H1 (cell line): ENCODE results near the gene SEC11A. TPM values are rescaled to one million over a fixed set of nuclear protein-coding genes. Genes with fewer than 3 reads are reported as not detected.

Source experiments
- CTCF ChIA-PET: fragments of 300-600 bp; sonication (Branson Sonifier 250); formaldehyde crosslinking; loops from one replicate; lab custom pipeline; 2021; ENCODE audit not compliant: partially characterized antibody; lab: Charles Lee
- POLR2A ChIA-PET: fragments of 300-600 bp; sonication (Branson Sonifier 250); formaldehyde crosslinking; loops from one replicate; lab custom pipeline; 2021; ENCODE audit warnings: inconsistent platforms; ENCODE audit not compliant: partially characterized antibody; lab: Charles Lee
- DNase-seq, 2 experiments: peaks; one replicate each; pipeline versions ENCODE4 v3.0.0 to v3.0.0-alpha.2; 2010 to 2022; ENCODE audit warnings: low spot score in 2 of 2, low read depth in 1 of 2, mixed read lengths in 1 of 2
- FAIRE-seq: peaks from 2 replicates; lab custom pipeline; 2011; peaks lifted over from hg19 to GRCh38; lab: Jason Lieb, UNC
- H2AFZ ChIP-seq: 2 replicates; pipeline ENCODE4 v1.8.1; 2012; ENCODE audit warnings: low read length, inconsistent platforms
- H2AK5ac ChIP-seq: 2 replicates; pipeline ENCODE4 v1.6.1; 2013; ENCODE audit warnings: low read depth, low read length
- H2BK120ac ChIP-seq: replicated peaks from 2 replicates; pipeline ENCODE3; 2013; ENCODE audit warnings: low read depth, low read length, inconsistent platforms
- H2BK12ac ChIP-seq: 2 replicates; pipeline ENCODE4 v1.6.1; 2013; ENCODE audit warnings: low read depth, low read length
- H2BK15ac ChIP-seq: 2 replicates; pipeline ENCODE4 v1.6.1; 2013; ENCODE audit warnings: low read length
- H2BK20ac ChIP-seq: 2 replicates; pipeline ENCODE4 v1.6.1; 2013; ENCODE audit warnings: low read length
- H2BK5ac ChIP-seq: 2 replicates; pipeline ENCODE4 v1.6.1; 2013; ENCODE audit warnings: low read depth, low read length
- H3K14ac ChIP-seq: 2 replicates; pipeline ENCODE4 v1.6.1; 2013; ENCODE audit warnings: inconsistent platforms; ENCODE audit not compliant: insufficient read length
- H3K18ac ChIP-seq: 2 replicates; pipeline ENCODE4 v1.6.1; 2013; ENCODE audit warnings: low read length; ENCODE audit errors: extremely low read depth
- H3K23ac ChIP-seq: 2 replicates; pipeline ENCODE4 v1.6.1; 2013; ENCODE audit warnings: inconsistent platforms; ENCODE audit not compliant: insufficient read length
- H3K23me2 ChIP-seq: 2 replicates; pipeline ENCODE4 v1.6.1; 2013; ENCODE audit warnings: low read depth, low read length
- H3K27ac ChIP-seq: 2 replicates; pipeline ENCODE4 v1.6.1; 2011; ENCODE audit warnings: low read depth, low read length, inconsistent platforms
- H3K27me3 ChIP-seq, 4 experiments: replicated peaks in 1 of 4; 1 replicate in 1 of 4; 2 replicates in 3 of 4; pipeline versions ENCODE4 v1.6.1 to v1.8.1; 2011 to 2013; ENCODE audit warnings: low read length in 3 of 4, mild to moderate bottlenecking in 3 of 4, inconsistent platforms in 2 of 4, mixed read lengths in 2 of 4, moderate library complexity in 1 of 4; ENCODE audit not compliant: control insufficient read depth in 3 of 4, insufficient read depth in 3 of 4; ENCODE audit errors: extremely low read depth in 1 of 4
- H3K36me3 ChIP-seq, 4 experiments: 2 replicates each; pipeline versions ENCODE4 v1.6.1 to v1.8.1; 2011 to 2013; ENCODE audit warnings: mild to moderate bottlenecking in 4 of 4, low read length in 3 of 4, moderate library complexity in 2 of 4, control low read depth in 1 of 4, inconsistent platforms in 1 of 4; ENCODE audit not compliant: insufficient read depth in 4 of 4, control insufficient read depth in 2 of 4
- H3K4ac ChIP-seq: replicated peaks from 2 replicates; pipeline ENCODE3; 2013; ENCODE audit warnings: low read length, low read depth, mixed read lengths, inconsistent platforms; ENCODE audit not compliant: insufficient read length
- H3K4me1 ChIP-seq, 4 experiments: replicated peaks in 1 of 4; 1 replicate in 1 of 4; 2 replicates in 3 of 4; pipeline versions ENCODE4 v1.6.1 to v1.8.1; 2011 to 2013; ENCODE audit warnings: low read length in 3 of 4, inconsistent platforms in 2 of 4, mixed read lengths in 1 of 4; ENCODE audit not compliant: insufficient read depth in 4 of 4, control insufficient read depth in 3 of 4
- H3K4me2 ChIP-seq, 2 experiments: 2 replicates each; pipeline versions ENCODE4 v1.6.1 to v1.8.1; 2011 to 2013; ENCODE audit warnings: low read depth in 2 of 2, low read length in 2 of 2, control low read depth in 1 of 2, inconsistent platforms in 1 of 2, mild to moderate bottlenecking in 1 of 2; ENCODE audit not compliant: insufficient read depth in 1 of 2
- H3K4me3 ChIP-seq, 4 experiments: fragments of 200-600, 300-600 bp in 1 of 4; sonication (generic), shearing (Covaris generic), sonication (Bioruptor Twin) in 1 of 4; 2 replicates each; pipeline versions ENCODE4 v1.5.1 to v1.8.1; 2011 to 2016; ENCODE audit warnings: low read length in 4 of 4, low read depth in 3 of 4, control low read depth in 2 of 4, inconsistent platforms in 2 of 4, mild to moderate bottlenecking in 2 of 4, mixed read lengths in 1 of 4, moderate library complexity in 1 of 4; ENCODE audit not compliant: insufficient read depth in 2 of 4; ENCODE audit errors: extremely low read depth in 1 of 4
- H3K56ac ChIP-seq: replicated peaks from 2 replicates; pipeline ENCODE3; 2013; ENCODE audit warnings: low read depth, mild to moderate bottlenecking, mixed read lengths, low read length, inconsistent platforms; ENCODE audit not compliant: insufficient read length
- H3K79me1 ChIP-seq: 2 replicates; pipeline ENCODE4 v1.6.1; 2013; ENCODE audit warnings: low read depth, low read length, control low read depth
- H3K79me2 ChIP-seq, 2 experiments: 2 replicates each; pipeline versions ENCODE4 v1.6.1 to v1.8.1; 2012 to 2013; ENCODE audit warnings: low read length in 2 of 2, mild to moderate bottlenecking in 2 of 2, inconsistent platforms in 1 of 2; ENCODE audit not compliant: insufficient read depth in 2 of 2, control insufficient read depth in 1 of 2
- H3K9ac ChIP-seq, 4 experiments: replicated peaks in 1 of 4; 1 replicate in 1 of 4; 2 replicates in 3 of 4; pipeline versions ENCODE4 v1.6.1 to v1.8.1; 2011 to 2013; ENCODE audit warnings: low read depth in 3 of 4, low read length in 3 of 4, control low read depth in 2 of 4, mild to moderate bottlenecking in 2 of 4, moderate library complexity in 2 of 4, inconsistent platforms in 1 of 4; ENCODE audit errors: extremely low read depth in 1 of 4
- H3K9me3 ChIP-seq, 2 experiments: 2 replicates each; pipeline versions ENCODE4 v1.6.1 to v1.8.1; 2012 to 2013; ENCODE audit warnings: mild to moderate bottlenecking in 2 of 2, moderate library complexity in 2 of 2, control low read depth in 1 of 2, inconsistent platforms in 1 of 2, low read depth in 1 of 2, low read length in 1 of 2, mixed read lengths in 1 of 2; ENCODE audit not compliant: insufficient read depth in 2 of 2
- H4K20me1 ChIP-seq, 2 experiments: replicated peaks in 1 of 2; 2 replicates each; pipeline versions ENCODE3 to v1.8.1; 2011 to 2013; ENCODE audit warnings: inconsistent platforms in 2 of 2, low read length in 2 of 2, mild to moderate bottlenecking in 1 of 2; ENCODE audit not compliant: insufficient read depth in 2 of 2, control insufficient read depth in 1 of 2
- H4K5ac ChIP-seq: 2 replicates; pipeline ENCODE4 v1.6.1; 2013; ENCODE audit warnings: low read length, low read depth, mixed read lengths, inconsistent platforms; ENCODE audit not compliant: insufficient read length
- H4K8ac ChIP-seq: 2 replicates; pipeline ENCODE4 v1.8.0; 2013; ENCODE audit warnings: mild to moderate bottlenecking, moderate library complexity, low read length, inconsistent platforms; ENCODE audit not compliant: insufficient read depth; ENCODE audit errors: extremely low read depth
- H4K91ac ChIP-seq: replicated peaks from 2 replicates; pipeline ENCODE3; 2013; ENCODE audit warnings: low read length, mixed read lengths, inconsistent platforms; ENCODE audit not compliant: insufficient read length
- BRCA1 ChIP-seq: IDR thresholded peaks from 2 replicates; pipeline ENCODE4 v1.6.1; 2012; ENCODE audit warnings: low read depth, low read length, improper control_type of control experiment
- MAFK ChIP-seq: IDR thresholded peaks from 2 replicates; pipeline ENCODE4 v1.6.1; 2012; ENCODE audit warnings: low read depth, mild to moderate bottlenecking, improper control_type of control experiment, low read length
- WGBS, 2 experiments: shearing (Covaris generic) in 1 of 2; methylation state at CpG; one replicate each; pipeline versions ENCODE4 v1.1.6 to v1.1.7; 2013 to 2015; ENCODE audit warnings: low lambda C conversion rate in 2 of 2, mixed read lengths in 2 of 2, inconsistent platforms in 1 of 2, low coverage in 1 of 2, missing lambda C conversion rate in 1 of 2; ENCODE audit not compliant: insufficient replicate concordance in 2 of 2, insufficient coverage in 1 of 2, insufficient read length in 1 of 2; ENCODE audit errors: extremely low coverage in 1 of 2, missing lambda C conversion rate in 1 of 2; 5-methylcytosine and 5-hydroxymethylcytosine counted together
- polyA plus RNA-seq, 7 experiments: library from polyadenylated mRNA; depleted of rRNA in 3 of 7; stranded (reverse) in 5 of 7; unstranded in 2 of 7; fragments of >200 nt in 5 of 7; fragments of 200-250 nt in 2 of 7; gene quantifications; 1 replicate in 5 of 7; 2 replicates in 1 of 7; 4 replicates in 1 of 7; pipeline versions ENCODE4 v1.2.1 to v1.2.3, GENCODE V29; 2011 to 2013; ENCODE audit warnings: missing spikeins in 2 of 7, mixed read lengths in 2 of 7
- total RNA-seq: library from RNA; stranded (reverse); fragmentation: NEBNext Ultra II Directional; extraction: Animal tissue kit (Norgen Biotek cat#: 25700); gene quantifications from 2 replicates; pipeline ENCODE4 v1.2.1, GENCODE V29; 2021

The SEC11A gene
- total and polyA plus RNA-seq, 2 of the 8 experiments (the other 6 are each of a cell fraction or from before 2014, with no cell fraction given), result 268 to 316 TPM

DNA sequence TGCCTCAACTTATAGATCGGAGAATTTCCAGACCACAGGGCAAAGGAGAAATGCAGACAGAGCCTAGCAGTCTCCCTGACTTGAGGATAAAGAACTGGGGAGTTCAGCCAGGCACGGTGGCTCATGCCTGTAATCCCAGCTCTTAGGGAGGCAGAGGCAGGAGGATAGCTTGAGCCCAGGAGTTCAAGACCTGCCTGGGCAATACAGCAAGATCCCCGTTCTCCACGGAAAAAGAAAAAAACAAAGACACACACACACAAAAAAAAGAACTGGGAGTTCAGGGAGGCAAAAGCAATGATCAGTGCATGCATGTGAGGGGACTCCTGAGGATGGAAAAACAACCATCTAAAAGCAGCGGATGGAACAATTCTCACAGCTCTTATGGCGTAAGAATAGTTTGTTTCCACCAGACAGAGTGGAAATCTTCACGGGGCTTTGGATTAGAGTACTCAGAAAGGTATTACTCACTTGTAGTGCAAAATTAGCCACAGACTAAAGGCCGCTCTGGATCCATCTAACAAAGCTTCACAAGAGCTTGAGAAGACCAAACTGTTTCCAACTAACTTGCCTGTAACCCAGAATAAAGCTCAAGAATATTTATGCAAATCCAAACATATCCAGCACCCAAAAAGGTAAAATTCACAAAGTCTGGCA lies 16.3 kb downstream of the SEC11A start:
- no peak overlapping the region for H4K91ac ChIP-seq
- WGBS, 2 experiments, result 91% methylated on average over 8 of the region's 8 CpGs; no CpG with 5 or more reads in 1 of the 2 experiments
- POLR2A ChIA-PET, result interaction anchor here (0.9 to 1.6 kb wide), 2 partner anchors 9 to 16 kb away, joined by 3 to 6 read pairs; partner anchors contain the start of gene SEC11A

More for the DNA sequence above, 16.3 kb downstream of the SEC11A start:
- no peak overlapping the region for H2BK20ac ChIP-seq
- H3K9ac ChIP-seq, result no peak overlapping the region
- no peak overlapping the region for H2BK5ac ChIP-seq
- TF ChIP-seq BRCA1 (no peak), MAFK (no peak)
- CTCF ChIA-PET, result interaction anchor here (1.0 to 1.2 kb wide), 3 partner anchors 10 to 101 kb away, joined by 3 read pairs; no protein-coding TSS in a partner anchor
- no peak overlapping the region for H2BK120ac ChIP-seq
- no peak for DNase-seq
- no peak overlapping the region for H3K18ac ChIP-seq
- H3K27me3 ChIP-seq, result no peaks in the 10 kb centered on the region
- H2BK12ac ChIP-seq, result no peak overlapping the region
- no peaks in the 10 kb centered on the region for H3K9me3 ChIP-seq
- H3K27ac ChIP-seq, result no peak overlapping the region
- no peak overlapping the region for H3K56ac ChIP-seq
- H3K36me3 ChIP-seq, result peaks cover 0 to 6% (median 0%) of the 10 kb centered on the region in 4 experiments; a peak in 1 of 8 replicates
- no peak for FAIRE-seq
- H2AK5ac ChIP-seq, result no peak overlapping the region
- no peaks in the 10 kb centered on the region for H3K23me2 ChIP-seq
- H3K4me2 ChIP-seq, result no peak overlapping the region
- H3K4me1 ChIP-seq, result no peaks in the 10 kb centered on the region
- no peak overlapping the region for H2AFZ ChIP-seq
- H3K4ac ChIP-seq, result no peak overlapping the region
- H4K8ac ChIP-seq, result no peak overlapping the region
- H4K20me1 ChIP-seq, result peaks cover 9 to 10% of the 10 kb centered on the region in 2 experiments
- no peak overlapping the region for H4K5ac ChIP-seq
- H3K79me1 ChIP-seq, result peaks cover 9% of the 10 kb centered on the region
- no peak overlapping the region for H3K23ac ChIP-seq
- H3K14ac ChIP-seq, result no peak overlapping the region
- H3K4me3 ChIP-seq, result no peak overlapping the region
- H3K79me2 ChIP-seq, result peaks cover 4 to 98% of the 10 kb centered on the region in 2 experiments; a peak in 2 of 4 replicates
- H2BK15ac ChIP-seq, result no peak overlapping the region
